ENCODE measurements around the gene CST8.
A peak's percentile ranks its signal among the peaks of the same experiment; 100 is the strongest.

CST8 gene

GRCh38 chr20:23514848-23515247, 23.9 kb downstream of the CST8 start:
- in situ Hi-C loops (cut with HindIII; ENCODE audit: low pct_unique_long_range_greater_than_20kb, low sequenced_read_pairs), result no loop called here
- TF ChIP-seq JUND (IDR thresholded peaks at IDR 0.05; ENCODE audit: low read depth), result no peak
- DNase-seq (ENCODE audit: low read depth in 1 of 2, low spot score in 1 of 2), result no peak

GRCh38 chr20:23515250-23515939, 24.5 kb downstream of the CST8 start:
- in situ Hi-C loops (cut with HindIII; ENCODE audit: low pct_unique_long_range_greater_than_20kb, low sequenced_read_pairs), result no loop called here
- TF ChIP-seq JUND (IDR thresholded peaks at IDR 0.05; ENCODE audit: low read depth), result no peak
- no peak for DNase-seq (ENCODE audit: low read depth in 1 of 2, low spot score in 1 of 2)

- no peak for DNase-seq (ENCODE audit: low read depth in 1 of 2, low spot score in 1 of 2)
- in situ Hi-C loops (cut with HindIII; ENCODE audit: low pct_unique_long_range_greater_than_20kb, low sequenced_read_pairs), result no loop called here
- TF ChIP-seq JUND (IDR thresholded peaks at IDR 0.05; ENCODE audit: low read depth), result no peak
Observed at GRCh38 chr20:23517719-23518118, 26.8 kb downstream of the CST8 start.

DNA sequence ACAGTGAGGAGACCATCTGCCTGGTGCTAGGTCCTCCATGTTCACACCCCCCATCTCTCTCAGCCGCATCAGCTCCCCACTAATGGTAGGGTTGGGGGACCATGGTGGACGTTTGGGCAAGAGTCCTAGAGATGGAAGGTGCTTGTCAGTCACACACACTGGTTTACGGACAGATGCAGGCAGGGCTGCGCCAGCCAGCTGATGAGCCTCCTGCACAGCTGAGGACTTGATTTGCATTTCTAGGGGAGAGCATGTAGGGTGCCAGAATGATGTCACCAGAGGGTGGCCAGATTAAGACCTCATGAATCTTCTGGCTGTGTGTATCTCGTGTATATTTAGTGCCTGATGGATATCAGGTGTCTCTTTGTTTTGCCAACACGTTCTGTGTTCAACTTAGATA, 28.6 kb downstream of the CST8 start:
- in situ Hi-C loops (cut with HindIII; ENCODE audit: low pct_unique_long_range_greater_than_20kb, low sequenced_read_pairs), result no loop called here
- TF ChIP-seq JUND (IDR thresholded peaks at IDR 0.05; ENCODE audit: low read depth), result no peak
- DNase-seq (ENCODE audit: low read depth in 1 of 2, low spot score in 1 of 2), result no peak

- in situ Hi-C loops (cut with HindIII; ENCODE audit: low pct_unique_long_range_greater_than_20kb, low sequenced_read_pairs), result no loop called here
- no peak for TF ChIP-seq JUND (IDR thresholded peaks at IDR 0.05; ENCODE audit: low read depth)
- DNase-seq (ENCODE audit: low read depth in 1 of 2, low spot score in 1 of 2), result no peak
Observed at GRCh38 chr20:23520185-23520584, 29.3 kb downstream of the CST8 start.

DNA sequence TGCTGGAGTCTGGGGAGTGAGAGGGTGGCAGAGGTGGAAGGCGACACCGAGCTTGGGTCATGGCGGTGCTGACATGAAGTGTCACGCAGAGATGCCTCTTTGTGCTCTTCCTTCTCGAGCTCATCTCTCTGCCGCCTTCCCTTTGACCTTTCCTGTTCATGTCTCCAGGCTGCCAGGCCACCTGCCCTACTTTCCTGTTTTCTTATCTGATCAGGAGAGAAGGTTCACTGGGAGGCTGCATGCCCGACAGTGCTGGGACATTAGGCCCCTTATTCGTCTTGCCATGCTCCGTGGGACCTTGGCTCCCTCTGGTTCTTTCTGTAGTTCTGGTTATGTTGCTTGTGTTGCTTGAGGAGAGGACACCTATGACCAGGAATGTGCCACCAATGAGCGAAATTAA, 33.2 kb downstream of the CST8 start:
- in situ Hi-C loops (cut with HindIII; ENCODE audit: low pct_unique_long_range_greater_than_20kb, low sequenced_read_pairs), result no loop called here
- peak in 1 of 2 experiments; percentile 62 for DNase-seq (ENCODE audit: low read depth in 1 of 2, low spot score in 1 of 2)
- no peak for TF ChIP-seq JUND (IDR thresholded peaks at IDR 0.05; ENCODE audit: low read depth)

- DNase-seq (ENCODE audit: low read depth in 1 of 2, low spot score in 1 of 2), result no peak
- in situ Hi-C loops (cut with HindIII; ENCODE audit: low pct_unique_long_range_greater_than_20kb, low sequenced_read_pairs), result no loop called here
- no peak for TF ChIP-seq JUND (IDR thresholded peaks at IDR 0.05; ENCODE audit: low read depth)
Observed at GRCh38 chr20:23526850-23527249, 35.9 kb downstream of the CST8 start.

GRCh38 chr20:23528867-23529431, 38.0 kb downstream of the CST8 start:
- no peak for DNase-seq (ENCODE audit: low read depth in 1 of 2, low spot score in 1 of 2)
- TF ChIP-seq JUND (IDR thresholded peaks at IDR 0.05; ENCODE audit: low read depth), result no peak
- in situ Hi-C loops (cut with HindIII; ENCODE audit: low pct_unique_long_range_greater_than_20kb, low sequenced_read_pairs), result no loop called here

DNA sequence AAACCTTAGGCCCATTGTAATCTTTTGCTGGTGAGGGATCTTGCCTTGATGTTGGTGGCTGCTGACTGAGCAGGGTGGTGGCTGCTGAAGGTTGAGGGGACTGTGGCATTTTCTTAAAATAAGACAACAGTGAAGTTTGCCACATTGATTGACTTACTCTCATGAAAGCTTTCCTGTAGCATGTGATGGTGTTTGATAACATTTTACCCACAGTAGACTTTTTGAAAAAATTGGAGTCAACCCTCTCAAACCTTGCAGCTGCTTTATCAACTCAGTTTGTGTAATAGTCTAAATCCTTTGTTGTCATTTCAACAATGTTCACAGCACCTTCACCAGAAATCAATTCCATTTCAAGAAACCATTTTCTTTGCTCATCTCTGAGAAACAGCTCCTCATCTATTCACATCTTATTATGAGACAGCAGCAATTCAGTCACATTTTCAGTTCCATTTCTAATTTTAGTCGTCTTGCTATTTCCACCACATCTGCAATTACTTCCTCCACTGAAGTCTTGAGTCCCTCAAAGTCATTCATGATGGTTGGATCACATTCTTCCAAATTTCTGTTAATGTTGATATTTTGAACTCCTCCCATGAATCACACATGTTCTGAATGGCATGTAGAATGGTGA, 40.1 kb downstream of the CST8 start:
- DNase-seq (ENCODE audit: low read depth in 1 of 2, low spot score in 1 of 2), result no peak
- in situ Hi-C loops (cut with HindIII; ENCODE audit: low pct_unique_long_range_greater_than_20kb, low sequenced_read_pairs), result no loop called here
- no peak for TF ChIP-seq JUND (IDR thresholded peaks at IDR 0.05; ENCODE audit: low read depth)

GRCh38 chr20:23532533-23532932, 41.6 kb downstream of the CST8 start:
- no peak for DNase-seq (ENCODE audit: low read depth in 1 of 2, low spot score in 1 of 2)
- in situ Hi-C loops (cut with HindIII; ENCODE audit: low pct_unique_long_range_greater_than_20kb, low sequenced_read_pairs), result no loop called here
- no peak for TF ChIP-seq JUND (IDR thresholded peaks at IDR 0.05; ENCODE audit: low read depth)

DNA sequence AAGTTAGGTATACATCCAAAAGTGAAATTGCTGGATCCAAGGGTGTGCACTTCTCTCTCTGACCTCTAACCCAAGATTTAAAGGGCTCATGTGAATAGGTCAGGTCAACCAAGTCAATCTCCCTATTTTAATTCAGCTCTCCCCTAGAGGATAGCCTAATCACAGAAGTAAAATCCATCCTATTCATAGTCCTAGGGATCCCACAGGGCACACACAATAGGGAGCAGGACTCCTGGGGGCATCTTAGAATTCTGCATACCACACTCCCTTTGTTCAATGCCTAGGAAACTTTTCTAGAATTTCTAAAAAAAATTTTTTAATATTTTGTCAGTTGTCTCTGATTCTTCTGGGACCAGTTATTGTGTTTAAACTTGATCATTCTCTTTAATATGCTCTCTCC, 42.2 kb downstream of the CST8 start:
- in situ Hi-C loops (cut with HindIII; ENCODE audit: low pct_unique_long_range_greater_than_20kb, low sequenced_read_pairs), result no loop called here
- DNase-seq (ENCODE audit: low read depth in 1 of 2, low spot score in 1 of 2), result no peak
- no peak for TF ChIP-seq JUND (IDR thresholded peaks at IDR 0.05; ENCODE audit: low read depth)

DNA sequence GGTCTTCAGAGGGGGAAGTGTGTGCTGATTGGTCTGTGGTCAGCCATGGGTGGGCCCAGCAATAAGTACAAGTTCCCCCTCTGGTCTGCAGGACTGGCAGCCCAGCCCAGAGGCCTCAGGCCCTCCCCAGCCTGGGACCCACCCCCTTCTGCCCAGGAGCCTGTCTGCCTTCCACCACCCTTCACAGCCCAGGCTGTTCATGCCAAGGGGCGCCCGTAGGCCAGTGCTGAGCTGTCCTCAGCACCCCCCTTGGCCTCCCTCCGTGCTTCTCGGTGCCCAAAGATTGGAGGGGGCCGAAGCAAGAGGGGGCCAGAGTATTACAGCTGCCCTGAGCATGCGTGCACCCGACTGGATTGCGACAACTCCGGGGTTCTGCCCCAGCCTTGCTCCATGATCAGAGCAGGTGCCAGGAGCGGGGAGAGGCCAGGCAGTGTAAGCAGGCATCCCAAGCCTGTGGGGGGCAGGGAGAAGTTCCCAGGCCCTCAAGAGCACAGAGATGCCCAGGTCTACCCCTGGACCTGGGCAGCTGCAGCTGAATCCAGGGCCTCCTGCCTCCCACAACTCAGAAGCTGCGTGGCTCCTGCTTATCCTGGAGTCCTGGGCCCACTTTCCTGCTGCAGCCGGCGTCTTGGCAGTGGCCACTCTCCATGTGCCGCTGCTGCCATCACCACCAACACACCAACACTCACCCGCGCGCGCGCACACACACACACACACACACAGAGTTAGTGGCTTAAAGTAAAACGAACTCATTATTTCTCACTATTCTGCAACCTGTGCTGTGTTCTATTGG, 44.1 kb downstream of the CST8 start:
- DNase-seq (ENCODE audit: low read depth in 1 of 2, low spot score in 1 of 2), result no peak
- in situ Hi-C loops (cut with HindIII; ENCODE audit: low pct_unique_long_range_greater_than_20kb, low sequenced_read_pairs), result no loop called here
- TF ChIP-seq JUND (IDR thresholded peaks at IDR 0.05; ENCODE audit: low read depth), result no peak
